NCI-H2227 (cell line): ENCODE data around the gene SPINK6.

ENCODE experiments used
- DNase-seq: peaks from one replicate; lab custom pipeline; 2025; ENCODE audit not compliant: unreplicated experiment; lab: John Stamatoyannopoulos, UW

Gene SPINK6

GRCh38 chr5:148202531-148203203, at the start of gene SPINK6:
Gene SPINK6, plus strand, starts transcription at chr5:148203042. Its CDS starts 55 bp downstream, at chr5:148203097.
- DNase-seq = no peak

DNA sequence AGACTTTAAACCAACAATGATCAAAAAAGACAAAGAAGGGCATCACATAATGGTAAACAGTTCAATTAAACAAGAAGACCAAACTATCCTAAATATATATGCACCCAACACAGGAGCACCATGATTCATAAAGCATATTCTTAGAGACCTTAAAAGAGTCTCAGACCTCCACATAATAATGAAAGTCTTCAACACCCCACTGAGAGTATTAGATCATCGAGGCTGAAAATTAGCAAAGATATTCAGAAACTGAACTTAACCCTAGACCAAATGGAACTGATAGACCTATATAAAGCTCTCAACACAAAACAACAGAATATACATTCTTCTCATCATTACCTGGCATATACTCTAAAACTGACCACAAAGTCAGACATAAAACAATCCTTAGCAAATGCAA, 46.2 kb upstream of the SPINK6 start:
- DNase-seq = no peak

GRCh38 chr5:148162038-148162437, 40.8 kb upstream of the SPINK6 start:
- DNase-seq = no peak

- DNase-seq = no peak
Measured at GRCh38 chr5:148163345-148163744, 39.5 kb upstream of the SPINK6 start.

GRCh38 chr5:148166550-148167283, 36.1 kb upstream of the SPINK6 start:
- DNase-seq = no peak

- no peak for DNase-seq
Measured at GRCh38 chr5:148168246-148168645, 34.6 kb upstream of the SPINK6 start, which contains the start of gene SPINK14. Gene SPINK14, plus strand, starts transcription at chr5:148168546. Its CDS starts 1,187 bp downstream, at chr5:148169733.

GRCh38 chr5:148172377-148172776, 30.5 kb upstream of the SPINK6 start:
- DNase-seq = no peak

DNA sequence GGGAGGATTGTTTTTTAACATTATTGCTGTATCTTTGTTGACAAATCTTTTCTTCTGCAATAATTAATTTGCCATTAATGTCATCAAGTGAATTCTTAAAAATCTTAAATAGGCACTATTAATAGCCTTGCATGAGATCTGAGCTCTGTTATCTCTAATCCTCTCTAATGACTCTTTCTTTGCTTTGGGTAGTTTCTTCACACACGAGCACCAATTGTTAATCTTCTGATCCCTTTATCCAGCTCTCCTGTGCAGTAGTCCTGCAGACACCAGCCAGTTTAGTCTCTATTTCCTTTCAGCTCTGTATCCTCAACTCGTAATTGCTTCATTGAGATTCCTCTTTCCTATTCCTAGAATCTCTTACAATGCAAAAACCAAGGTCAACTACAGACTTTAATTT, 26.4 kb upstream of the SPINK6 start:
- DNase-seq = no peak

GRCh38 chr5:148177207-148177606, 25.6 kb upstream of the SPINK6 start:
- no peak for DNase-seq

GRCh38 chr5:148179234-148179824, 23.5 kb upstream of the SPINK6 start:
- peak; percentile 51 for DNase-seq

GRCh38 chr5:148186248-148187003, 16.4 kb upstream of the SPINK6 start:
- DNase-seq = no peak

DNA sequence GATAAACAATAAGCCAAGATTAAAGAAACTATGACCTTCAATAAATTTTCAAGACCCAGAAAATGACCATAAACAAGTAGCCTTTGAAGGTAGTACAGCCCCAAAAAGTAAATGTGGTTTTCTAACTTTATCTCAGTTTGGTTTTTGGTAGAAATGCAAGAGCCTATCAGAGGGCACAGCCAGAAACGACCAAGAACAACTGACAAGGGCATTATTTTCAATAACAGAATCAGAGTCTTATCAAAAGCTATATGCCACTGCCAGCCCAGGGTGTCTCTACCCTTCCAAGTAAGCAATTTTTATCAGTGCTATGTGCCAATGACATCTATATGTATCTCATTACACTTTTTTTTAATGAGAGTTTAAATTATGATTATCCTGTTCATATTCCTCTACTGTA, 11.8 kb upstream of the SPINK6 start:
- DNase-seq = no peak

GRCh38 chr5:148193202-148193601, 9.6 kb upstream of the SPINK6 start:
- no peak for DNase-seq

DNA sequence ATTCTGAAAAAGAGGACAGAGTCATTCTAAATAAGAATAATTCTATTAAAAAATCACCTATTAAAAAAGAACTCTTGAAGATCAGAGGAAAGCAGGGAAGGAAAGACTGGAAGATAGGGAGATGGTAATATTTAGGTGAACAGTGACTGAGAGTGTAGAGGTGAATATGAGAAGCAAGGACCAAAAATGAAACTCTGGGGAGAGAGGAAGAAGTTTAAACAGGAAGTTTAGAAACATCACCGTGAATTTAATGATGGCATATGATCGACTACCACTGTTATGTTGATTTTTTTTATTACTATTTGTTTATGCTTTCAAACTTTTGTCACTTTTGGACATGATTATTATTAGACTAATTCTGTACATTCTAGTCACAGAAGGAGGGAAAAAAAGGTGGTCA, 1.7 kb upstream of the SPINK6 start:
- DNase-seq = no peak

DNA sequence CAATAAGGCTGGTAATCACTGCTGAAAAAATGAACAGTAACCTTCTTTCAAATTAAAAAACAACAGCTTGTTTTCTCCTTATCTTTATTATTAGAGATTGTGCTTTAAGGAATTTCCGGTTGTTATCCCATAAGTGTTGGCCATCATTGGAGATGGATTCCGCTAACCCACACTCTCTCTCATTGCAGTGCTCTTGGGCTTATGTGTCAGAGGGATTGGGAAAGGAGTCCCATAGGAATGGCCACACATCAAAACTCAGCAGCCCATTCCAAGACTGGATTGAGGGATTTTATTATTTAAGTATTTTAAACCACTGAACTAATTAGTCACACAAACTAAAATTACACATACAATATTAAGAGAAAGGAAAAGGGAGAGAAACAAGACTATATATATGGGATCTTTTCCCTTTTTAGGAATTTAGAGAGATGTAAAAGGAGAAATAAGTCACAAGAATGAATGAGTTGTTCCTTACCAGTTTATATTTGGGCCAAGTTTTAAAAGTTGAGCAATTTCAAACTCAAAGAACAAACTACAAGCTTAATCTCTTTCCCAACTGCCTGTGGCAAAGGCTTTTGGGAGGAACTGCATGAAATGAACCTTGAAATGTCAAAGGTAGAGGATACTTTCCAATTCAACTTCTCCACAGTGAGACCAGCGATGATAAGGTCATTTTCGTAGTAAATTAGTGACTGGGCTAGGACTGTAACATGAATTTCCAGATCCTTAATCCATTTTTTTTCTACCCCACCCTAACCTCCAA, 2.4 kb downstream of the SPINK6 start:
- no peak for DNase-seq

- DNase-seq = no peak
Measured at GRCh38 chr5:148205865-148206264, 3.0 kb downstream of the SPINK6 start.

- DNase-seq = no peak
Measured at GRCh38 chr5:148206620-148207019, 3.8 kb downstream of the SPINK6 start.

DNA sequence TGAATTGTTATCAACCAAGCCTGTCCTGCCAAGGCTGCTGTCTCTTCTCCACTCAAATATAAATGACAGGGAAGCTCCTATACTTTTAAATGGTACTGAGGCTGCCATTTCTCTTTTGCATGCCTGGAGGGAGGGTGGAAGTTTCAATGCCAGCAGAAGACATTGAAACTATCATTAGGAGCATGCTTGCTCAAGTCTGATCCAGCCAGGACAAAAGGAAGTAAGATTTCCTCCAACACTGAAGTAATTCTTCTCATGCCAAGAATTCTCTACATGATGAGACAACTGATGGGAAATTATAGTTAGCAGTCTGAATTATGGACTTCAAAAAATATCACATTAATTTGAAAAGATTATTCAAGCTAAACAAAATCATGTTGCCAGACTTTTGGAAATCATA, 5.4 kb downstream of the SPINK6 start:
- DNase-seq = no peak

DNA sequence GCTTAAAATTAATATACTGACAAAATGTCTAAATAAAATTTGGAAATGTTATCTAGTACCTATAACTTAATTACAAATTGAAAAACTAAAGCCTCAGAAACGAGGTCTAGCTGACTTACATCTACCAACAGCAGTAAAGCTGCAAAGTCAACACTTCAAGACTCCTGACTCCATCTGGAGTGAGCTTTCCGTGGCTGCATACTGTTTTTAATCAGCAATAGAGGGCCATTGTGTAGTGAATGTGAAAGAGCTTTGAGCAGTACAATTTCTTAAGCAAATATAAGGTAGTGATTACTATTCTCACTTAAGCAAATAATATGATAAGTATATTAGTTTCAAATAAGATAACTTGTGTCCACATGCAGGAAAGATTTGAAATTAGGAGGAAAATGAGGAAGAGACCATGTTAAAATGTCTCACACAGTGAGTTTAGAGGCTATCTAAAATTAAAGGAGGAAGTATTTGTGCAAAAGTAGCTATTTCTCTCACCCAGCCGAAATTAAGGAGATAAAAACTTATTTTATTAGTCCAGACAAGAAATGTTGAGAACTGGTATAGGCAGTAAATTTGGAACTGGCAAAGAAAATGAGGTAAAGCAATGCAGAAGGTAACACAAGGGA, 6.4 kb downstream of the SPINK6 start:
- no peak for DNase-seq

DNA sequence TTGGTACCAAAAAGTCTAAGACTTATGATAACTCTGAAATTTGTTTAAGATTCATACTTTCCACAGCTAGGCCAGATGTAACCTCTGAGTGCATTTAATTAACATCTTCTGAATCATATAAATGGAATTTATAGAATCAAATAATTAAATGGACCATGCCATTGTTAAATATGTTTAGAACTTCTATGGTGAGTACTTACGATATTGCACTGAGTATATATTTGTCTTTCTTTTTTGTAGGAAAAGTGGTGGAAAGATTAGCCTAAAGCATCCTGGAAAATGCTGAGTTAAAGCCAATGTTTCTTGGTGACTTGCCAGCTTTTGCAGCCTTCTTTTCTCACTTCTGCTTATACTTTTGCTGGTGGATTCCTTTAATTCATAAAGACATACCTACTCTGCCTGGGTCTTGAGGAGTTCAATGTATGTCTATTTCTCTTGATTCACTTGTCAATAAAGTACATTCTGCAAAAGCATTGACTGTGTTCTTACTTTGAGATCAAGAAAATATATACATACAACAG, 11.9 kb downstream of the SPINK6 start:
- DNase-seq = no peak
